ENCODE data around the gene ZNF107.
"Not testable (repeated sequence)": the region's sequence is repeated elsewhere in the genome, so short reads cannot be mapped to it uniquely, and the experiment has no call there.

The ZNF107 gene

DNA sequence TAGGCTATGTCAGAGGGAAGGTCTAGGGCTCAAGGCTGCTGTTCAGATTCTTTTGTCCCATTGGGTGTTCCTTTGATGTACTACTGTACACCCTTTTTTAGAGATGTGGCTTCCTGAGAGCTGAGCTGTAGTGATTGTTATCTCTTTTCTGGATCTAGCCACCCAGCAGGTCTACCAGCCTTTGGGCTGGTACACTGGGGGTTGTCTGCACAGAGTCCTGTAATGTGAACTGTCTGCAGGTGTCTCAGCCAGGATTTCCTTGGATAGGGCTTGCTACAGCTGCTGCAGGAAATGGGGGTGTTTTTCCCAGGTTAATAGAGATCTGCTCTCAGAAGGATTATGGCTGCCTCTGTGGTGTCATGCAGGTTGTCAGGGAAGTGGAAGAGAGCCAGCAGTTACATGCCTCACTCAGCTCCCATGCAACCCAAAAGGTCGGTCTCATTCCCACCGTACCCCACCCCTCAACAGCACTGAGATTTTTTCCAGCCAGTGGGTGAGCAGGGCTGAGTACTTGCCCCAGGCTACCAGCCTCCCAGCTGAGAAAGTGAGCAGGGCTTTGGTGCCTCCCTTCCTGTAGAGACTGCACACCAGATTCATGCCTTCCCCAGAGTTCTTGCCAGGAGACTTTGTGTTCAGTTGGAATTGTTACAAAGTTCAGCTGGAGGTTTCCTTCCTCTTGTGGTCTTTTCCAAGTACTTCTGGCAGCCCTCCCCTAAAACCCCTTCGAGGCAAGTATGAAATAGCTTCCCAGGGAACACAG is 63.3 kb downstream of the ZNF107 start:
- no peak overlapping the region for H3K27ac ChIP-seq (ENCODE audit: insufficient read depth, low read depth, low read length, poor library complexity, severe bottlenecking)
- H3K4me1 ChIP-seq (ENCODE audit: control insufficient read depth, insufficient read depth, low read length), result no peaks in the 10 kb centered on the region
- WGBS, 2 experiments, result 71% methylated on average over 3 of the region's 3 CpGs
- H3K9me3 ChIP-seq (ENCODE audit: control insufficient read depth, low read length), result peaks cover 13% of the 10 kb centered on the region
- no peak overlapping the region for H3K4me3 ChIP-seq (ENCODE audit: insufficient read depth, low read depth, low read length)
- no peaks in the 10 kb centered on the region for H3K27me3 ChIP-seq (ENCODE audit: control insufficient read depth, insufficient read depth, low read length, poor library complexity, severe bottlenecking)
- no peaks in the 10 kb centered on the region for H3K36me3 ChIP-seq (ENCODE audit: control insufficient read depth, insufficient read depth, low read length)

DNA sequence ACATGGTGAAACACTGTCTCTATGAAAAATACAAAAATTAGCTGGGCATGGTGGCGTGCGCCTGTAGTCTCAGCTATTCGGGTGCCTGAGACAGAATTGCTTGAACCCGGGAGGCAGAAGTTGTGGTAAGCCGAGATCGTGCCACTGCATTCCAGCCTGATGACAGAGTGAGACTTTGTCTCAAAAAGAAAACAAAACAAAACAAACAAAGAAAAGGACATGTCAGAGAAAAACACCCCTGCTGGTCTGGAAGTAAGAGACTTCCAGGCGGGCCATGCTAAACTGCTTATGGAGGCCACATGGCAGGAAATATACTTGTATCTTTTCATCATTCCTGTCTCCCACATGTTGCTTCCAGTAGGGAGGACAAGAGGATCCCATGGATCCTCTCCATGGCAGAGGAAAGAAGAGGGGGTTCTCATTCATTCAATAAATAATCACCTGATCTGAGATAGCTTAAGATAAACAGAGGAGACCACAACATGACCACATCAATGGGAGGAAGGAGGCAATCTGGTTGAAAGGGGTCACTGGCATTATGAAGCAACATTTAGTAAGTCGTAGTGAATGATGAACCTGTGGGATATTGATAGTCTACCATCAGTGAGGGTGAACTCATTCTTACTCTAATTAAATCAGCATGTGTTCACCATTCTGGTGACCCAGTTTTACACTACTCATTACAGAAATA is 67.8 kb downstream of the ZNF107 start:
- Histone ChIP-seq H3K27ac (ENCODE audit: insufficient read depth, low read depth, low read length, poor library complexity, severe bottlenecking) (no peak overlapping the region), H3K36me3 (ENCODE audit: control insufficient read depth, insufficient read depth, low read length) (no peaks in the 10 kb centered on the region), H3K27me3 (ENCODE audit: control insufficient read depth, insufficient read depth, low read length, poor library complexity, severe bottlenecking) (no peaks in the 10 kb centered on the region), H3K4me3 (ENCODE audit: insufficient read depth, low read depth, low read length) (no peak overlapping the region), H3K9me3 (ENCODE audit: control insufficient read depth, low read length) (peaks cover 16% of the 10 kb centered on the region), H3K4me1 (ENCODE audit: control insufficient read depth, insufficient read depth, low read length) (no peaks in the 10 kb centered on the region)
- 87% methylated on average over 8 of the region's 8 CpGs for WGBS, 2 experiments

DNA sequence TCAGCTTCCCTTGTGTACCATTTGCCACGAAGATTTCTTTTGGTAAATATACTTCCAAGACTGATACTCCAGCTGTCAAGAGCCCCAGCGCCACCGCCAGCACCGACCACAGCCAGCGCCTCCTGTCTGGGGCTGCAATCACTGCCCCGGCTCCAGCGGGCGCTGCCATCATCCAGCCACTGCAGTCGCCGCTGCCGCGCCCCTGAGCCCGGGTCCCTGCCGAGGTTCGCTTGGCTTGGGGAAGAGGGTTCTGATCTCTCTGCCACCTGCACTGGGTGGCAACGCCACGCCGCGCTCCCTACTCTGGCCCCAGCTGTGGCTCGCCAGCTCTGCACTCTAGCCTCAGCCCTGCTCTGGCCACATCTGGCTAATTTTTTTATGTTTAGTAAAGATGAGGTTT is 70.6 kb downstream of the ZNF107 start:
- no peak overlapping the region for H3K4me3 ChIP-seq (ENCODE audit: insufficient read depth, low read depth, low read length)
- 90 to 93% methylated on average over 20 of the region's 20 CpGs for WGBS, 2 experiments
- no peak overlapping the region for H3K27ac ChIP-seq (ENCODE audit: insufficient read depth, low read depth, low read length, poor library complexity, severe bottlenecking)
- no peaks in the 10 kb centered on the region for H3K36me3 ChIP-seq (ENCODE audit: control insufficient read depth, insufficient read depth, low read length)
- peaks cover 7% of the 10 kb centered on the region for H3K9me3 ChIP-seq (ENCODE audit: control insufficient read depth, low read length)
- H3K4me1 ChIP-seq (ENCODE audit: control insufficient read depth, insufficient read depth, low read length), result no peaks in the 10 kb centered on the region
- no peaks in the 10 kb centered on the region for H3K27me3 ChIP-seq (ENCODE audit: control insufficient read depth, insufficient read depth, low read length, poor library complexity, severe bottlenecking)

DNA sequence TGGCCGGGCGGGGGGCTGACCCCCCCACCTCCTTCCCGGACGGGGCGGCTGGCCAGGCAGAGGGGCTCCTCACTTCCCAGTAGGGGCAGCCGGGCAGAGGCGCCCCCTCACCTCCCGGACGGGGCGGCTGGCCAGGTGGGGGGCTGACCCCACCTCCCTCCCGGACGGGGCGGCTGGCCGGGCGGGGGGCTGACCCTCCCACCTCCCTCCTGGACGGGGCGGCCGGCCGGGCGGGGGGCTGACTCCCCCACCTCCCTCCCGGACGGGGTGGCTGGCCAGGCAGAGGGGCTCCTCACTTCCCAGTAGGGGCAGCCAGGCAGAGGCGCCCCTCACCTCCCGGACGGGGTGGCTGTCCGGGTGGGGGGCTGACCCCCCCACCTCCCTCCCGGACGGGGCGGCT is 72.5 kb downstream of the ZNF107 start:
- H3K9me3 ChIP-seq (ENCODE audit: control insufficient read depth, low read length); H3K36me3 ChIP-seq (ENCODE audit: control insufficient read depth, insufficient read depth, low read length); H3K27me3 ChIP-seq (ENCODE audit: control insufficient read depth, insufficient read depth, low read length, poor library complexity, severe bottlenecking); H3K4me1 ChIP-seq (ENCODE audit: control insufficient read depth, insufficient read depth, low read length); H3K4me3 ChIP-seq (ENCODE audit: insufficient read depth, low read depth, low read length); H3K27ac ChIP-seq (ENCODE audit: insufficient read depth, low read depth, low read length, poor library complexity, severe bottlenecking): not testable (repeated sequence)
- 91 to 96% methylated on average over 5 to 16 of the region's 29 CpGs for WGBS, 2 experiments

DNA sequence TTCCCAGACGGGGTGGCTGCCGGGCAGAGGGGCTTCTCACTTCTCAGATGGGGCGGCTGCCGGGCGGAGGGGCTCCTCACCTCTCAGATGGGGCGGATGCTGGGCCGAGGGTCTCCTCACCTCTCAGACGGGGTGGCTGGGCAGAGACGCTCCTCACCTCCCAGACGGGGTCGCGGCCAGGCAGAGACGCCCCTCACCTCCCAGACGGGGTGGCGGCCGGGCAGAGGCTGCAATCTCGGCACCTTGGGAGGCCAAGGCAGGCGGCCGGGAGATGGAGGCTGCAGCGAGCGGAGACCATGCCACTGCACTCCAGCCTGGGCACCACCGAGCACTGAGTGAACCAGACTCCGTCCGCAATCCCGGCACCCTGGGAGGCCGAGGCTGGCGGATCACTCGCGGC is 73.0 kb downstream of the ZNF107 start:
- not testable (repeated sequence) for H3K4me1 ChIP-seq (ENCODE audit: control insufficient read depth, insufficient read depth, low read length); H3K27me3 ChIP-seq (ENCODE audit: control insufficient read depth, insufficient read depth, low read length, poor library complexity, severe bottlenecking); H3K4me3 ChIP-seq (ENCODE audit: insufficient read depth, low read depth, low read length); H3K9me3 ChIP-seq (ENCODE audit: control insufficient read depth, low read length); H3K36me3 ChIP-seq (ENCODE audit: control insufficient read depth, insufficient read depth, low read length); H3K27ac ChIP-seq (ENCODE audit: insufficient read depth, low read depth, low read length, poor library complexity, severe bottlenecking)
- whole genome bisulfite sequencing, 2 experiments, result 89 to 91% methylated on average over 29 of the region's 29 CpGs

DNA sequence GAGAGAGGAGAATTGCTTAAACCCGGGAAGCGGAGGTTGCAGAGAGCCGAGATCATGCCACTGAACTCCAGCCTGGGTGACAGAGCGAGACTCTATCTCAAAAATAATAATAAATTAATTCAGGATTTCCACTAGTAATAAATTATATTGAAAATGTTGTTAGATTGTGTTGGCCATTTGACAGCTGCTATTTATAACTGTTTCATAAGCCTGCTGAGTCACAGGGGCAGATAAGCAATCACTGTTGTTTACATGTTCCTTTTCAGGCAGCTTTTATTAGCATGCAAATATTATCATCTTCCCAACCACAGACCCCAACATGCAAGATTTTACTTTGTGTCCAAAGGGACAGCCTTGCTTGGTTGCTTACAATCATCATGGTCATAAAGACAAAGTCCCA is 78.7 kb downstream of the ZNF107 start:
- H3K36me3 ChIP-seq (ENCODE audit: control insufficient read depth, insufficient read depth, low read length), result no peaks in the 10 kb centered on the region
- 78 to 92% methylated on average over 3 to 4 of the region's 4 CpGs for WGBS, 2 experiments
- no peaks in the 10 kb centered on the region for H3K9me3 ChIP-seq (ENCODE audit: control insufficient read depth, low read length)
- H3K27ac ChIP-seq (ENCODE audit: insufficient read depth, low read depth, low read length, poor library complexity, severe bottlenecking), result no peak overlapping the region
- H3K27me3 ChIP-seq (ENCODE audit: control insufficient read depth, insufficient read depth, low read length, poor library complexity, severe bottlenecking), result no peaks in the 10 kb centered on the region
- no peak overlapping the region for H3K4me3 ChIP-seq (ENCODE audit: insufficient read depth, low read depth, low read length)
- no peaks in the 10 kb centered on the region for H3K4me1 ChIP-seq (ENCODE audit: control insufficient read depth, insufficient read depth, low read length)

DNA sequence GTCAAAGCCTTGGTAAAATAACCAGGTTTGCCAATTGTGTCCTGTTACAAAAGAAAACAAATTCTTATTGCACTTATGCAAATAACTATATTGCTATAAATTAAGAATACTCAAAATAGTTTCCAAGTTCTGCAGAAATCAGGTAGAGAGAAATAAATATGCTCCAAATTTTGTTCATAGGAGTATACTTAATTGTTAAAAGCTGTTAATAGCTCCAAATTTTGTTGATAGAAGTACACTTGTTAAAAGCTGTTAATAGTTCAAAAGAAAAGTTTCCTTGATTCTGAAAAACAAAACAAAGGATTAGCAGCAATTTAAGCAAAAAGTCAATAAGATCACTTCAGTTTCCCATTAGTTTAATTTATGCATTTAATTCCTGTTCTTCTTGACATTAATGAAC is 81.9 kb downstream of the ZNF107 start:
- Histone ChIP-seq H3K4me3 (ENCODE audit: insufficient read depth, low read depth, low read length) (no peak overlapping the region), H3K27ac (ENCODE audit: insufficient read depth, low read depth, low read length, poor library complexity, severe bottlenecking) (no peak overlapping the region), H3K27me3 (ENCODE audit: control insufficient read depth, insufficient read depth, low read length, poor library complexity, severe bottlenecking) (no peaks in the 10 kb centered on the region), H3K9me3 (ENCODE audit: control insufficient read depth, low read length) (peaks cover 6% of the 10 kb centered on the region), H3K36me3 (ENCODE audit: control insufficient read depth, insufficient read depth, low read length) (no peaks in the 10 kb centered on the region), H3K4me1 (ENCODE audit: control insufficient read depth, insufficient read depth, low read length) (no peaks in the 10 kb centered on the region)

DNA sequence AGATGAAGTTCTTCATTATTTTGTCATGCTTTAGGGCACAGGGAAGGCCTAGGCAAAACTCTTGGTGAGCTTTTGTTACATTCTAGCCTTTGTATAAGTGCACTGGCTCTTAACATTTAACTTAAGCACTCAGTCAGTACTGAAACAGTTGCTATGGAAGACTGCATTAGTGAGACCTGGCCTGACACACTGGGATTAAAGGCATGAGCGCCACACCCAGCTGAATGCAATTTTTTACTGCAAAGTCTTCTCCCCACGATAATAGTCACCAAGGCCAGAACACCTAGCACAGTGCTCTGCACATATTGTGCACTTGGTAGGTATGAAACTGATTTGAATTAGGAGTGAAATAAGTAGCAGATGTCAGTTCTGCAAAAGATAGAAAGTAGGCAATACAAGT is 87.1 kb downstream of the ZNF107 start:
- Histone ChIP-seq H3K4me1 (ENCODE audit: control insufficient read depth, insufficient read depth, low read length) (no peaks in the 10 kb centered on the region), H3K36me3 (ENCODE audit: control insufficient read depth, insufficient read depth, low read length) (no peaks in the 10 kb centered on the region), H3K4me3 (ENCODE audit: insufficient read depth, low read depth, low read length) (no peak overlapping the region), H3K9me3 (ENCODE audit: control insufficient read depth, low read length) (peaks cover 10% of the 10 kb centered on the region), H3K27me3 (ENCODE audit: control insufficient read depth, insufficient read depth, low read length, poor library complexity, severe bottlenecking) (no peaks in the 10 kb centered on the region), H3K27ac (ENCODE audit: insufficient read depth, low read depth, low read length, poor library complexity, severe bottlenecking) (no peak overlapping the region)
- WGBS, 2 experiments, result 72 to 80% methylated on average over 2 of the region's 2 CpGs

DNA sequence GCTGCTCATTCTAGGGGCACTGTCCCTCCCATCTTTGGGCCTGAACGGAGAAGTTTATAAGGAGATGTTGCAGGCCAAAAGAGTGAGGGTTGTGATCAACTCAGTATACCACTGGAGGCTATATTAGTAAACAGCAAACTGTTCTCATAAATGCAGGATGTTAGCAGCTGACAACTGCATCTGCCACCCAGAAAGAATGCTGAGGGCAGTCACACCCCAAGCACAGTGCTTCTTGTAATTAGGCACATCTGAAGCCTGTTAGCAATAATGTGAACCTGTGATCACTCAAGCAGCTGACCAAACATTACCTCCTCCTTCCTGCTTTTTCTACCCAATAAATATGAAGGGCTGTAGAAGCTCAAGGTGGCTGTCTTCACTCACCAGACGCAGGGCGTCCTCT is 89.9 kb downstream of the ZNF107 start:
- H3K27me3 ChIP-seq (ENCODE audit: control insufficient read depth, insufficient read depth, low read length, poor library complexity, severe bottlenecking), result no peaks in the 10 kb centered on the region
- 77 to 79% methylated on average over 3 of the region's 3 CpGs for WGBS, 2 experiments

DNA sequence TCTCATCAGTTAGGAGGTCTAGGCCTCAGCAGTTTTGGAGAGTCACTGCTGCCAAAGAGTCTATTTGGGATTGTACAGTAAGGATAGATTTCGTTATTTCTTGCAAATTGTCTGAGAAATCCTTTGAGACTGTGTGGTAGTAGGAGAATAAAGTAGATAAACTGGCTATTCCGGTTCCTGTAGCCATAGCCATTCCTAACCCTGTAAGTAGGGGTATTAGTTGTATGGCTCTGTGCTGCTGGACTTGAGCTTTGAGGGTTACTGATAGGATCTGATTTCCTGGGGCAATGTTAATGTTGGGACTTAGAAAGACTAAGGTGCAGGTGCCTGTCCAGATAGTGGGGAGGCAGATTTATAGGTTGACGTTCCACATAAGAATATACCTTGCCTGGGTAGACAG is 92.2 kb downstream of the ZNF107 start:
- Histone ChIP-seq H3K27ac (ENCODE audit: insufficient read depth, low read depth, low read length, poor library complexity, severe bottlenecking) (no peak overlapping the region), H3K4me1 (ENCODE audit: control insufficient read depth, insufficient read depth, low read length) (no peaks in the 10 kb centered on the region), H3K4me3 (ENCODE audit: insufficient read depth, low read depth, low read length) (no peak overlapping the region), H3K36me3 (ENCODE audit: control insufficient read depth, insufficient read depth, low read length) (no peaks in the 10 kb centered on the region), H3K9me3 (ENCODE audit: control insufficient read depth, low read length) (peaks cover 4% of the 10 kb centered on the region), H3K27me3 (ENCODE audit: control insufficient read depth, insufficient read depth, low read length, poor library complexity, severe bottlenecking) (no peaks in the 10 kb centered on the region)
- 71 to 75% methylated on average over 3 of the region's 3 CpGs for WGBS, 2 experiments

More for the DNA sequence above, 89.9 kb downstream of the ZNF107 start:
- no peak overlapping the region for H3K4me3 ChIP-seq (ENCODE audit: insufficient read depth, low read depth, low read length)
- H3K27ac ChIP-seq (ENCODE audit: insufficient read depth, low read depth, low read length, poor library complexity, severe bottlenecking), result no peak overlapping the region
- peaks cover 10% of the 10 kb centered on the region for H3K9me3 ChIP-seq (ENCODE audit: control insufficient read depth, low read length)
- H3K4me1 ChIP-seq (ENCODE audit: control insufficient read depth, insufficient read depth, low read length), result no peaks in the 10 kb centered on the region
- no peaks in the 10 kb centered on the region for H3K36me3 ChIP-seq (ENCODE audit: control insufficient read depth, insufficient read depth, low read length)
